HG03565 (cell line): Measurements from ENCODE around the gene FCN3.

Source experiments
- ATAC-seq: cut with Tn5 transposase; IDR thresholded peaks from one replicate; pipeline ENCODE4 v1.9.1; 2021; ENCODE audit warnings: mild to moderate bottlenecking, moderate library complexity; ENCODE audit not compliant: unreplicated experiment

Gene FCN3

GRCh38 chr1:27343639-27344025 lies 31.0 kb downstream of the FCN3 start:
- ATAC-seq: no peak

GRCh38 chr1:27342778-27343638 lies 31.6 kb downstream of the FCN3 start:
- no peak for ATAC-seq

GRCh38 chr1:27342391-27342777 lies 32.2 kb downstream of the FCN3 start:
- no peak for ATAC-seq

- no peak for ATAC-seq
These were observed 32.9 kb downstream of the FCN3 start, which contains the start of gene SYTL1 for GRCh38 chr1:27341525-27342252. Gene SYTL1, plus strand, starts transcription at chr1:27342022. Its CDS starts 3,313 bp downstream, at chr1:27345335.

- ATAC-seq: no peak
These were observed 35.4 kb downstream of the FCN3 start for GRCh38 chr1:27339213-27339612.

GRCh38 chr1:27338751-27339150 lies 35.9 kb downstream of the FCN3 start:
- no peak for ATAC-seq

GRCh38 chr1:27336756-27337155 lies 37.9 kb downstream of the FCN3 start:
- ATAC-seq: no peak

GRCh38 chr1:27335506-27336422 lies 38.9 kb downstream of the FCN3 start:
- ATAC-seq: no peak

GRCh38 chr1:27333717-27334279 lies 40.8 kb downstream of the FCN3 start:
- ATAC-seq: no peak

- ATAC-seq: no peak
These were observed 41.9 kb downstream of the FCN3 start for GRCh38 chr1:27332536-27333281.

GRCh38 chr1:27331922-27332321 lies 42.7 kb downstream of the FCN3 start:
- no peak for ATAC-seq

GRCh38 chr1:27331426-27331825 lies 43.2 kb downstream of the FCN3 start:
- ATAC-seq: no peak

GRCh38 chr1:27330786-27331185 lies 43.8 kb downstream of the FCN3 start:
- no peak for ATAC-seq

GRCh38 chr1:27327964-27328363 lies 46.7 kb downstream of the FCN3 start:
- no peak for ATAC-seq

GRCh38 chr1:27325286-27325685 lies 49.3 kb downstream of the FCN3 start:
- ATAC-seq: no peak

GRCh38 chr1:27322569-27323240 lies 51.9 kb downstream of the FCN3 start:
- ATAC-seq: no peak

- peak; percentile 88 for ATAC-seq
These were observed 52.6 kb downstream of the FCN3 start, which contains the start of gene TMEM222 for GRCh38 chr1:27321813-27322568. Gene TMEM222, plus strand, starts transcription at chr1:27322163. Its CDS starts 35 bp downstream, at chr1:27322198.
